Brain microvascular endothelial cell (primary cell): Measurements from ENCODE around the gene MAD1L1.
"Not testable (repeated sequence)": the region's sequence is repeated elsewhere in the genome, so short reads cannot be mapped to it uniquely, and the experiment has no call there.

Experiments used
- DNase-seq: peaks from one replicate; pipeline ENCODE4 v3.0.0-alpha.2; 2020
- H3K27ac ChIP-seq: fragments of 250-450 bp; sonication (Bioruptor Pico); 2 replicates; pipeline ENCODE4 v1.5.1; 2020; ENCODE audit warnings: mild to moderate bottlenecking, moderate library complexity
- H3K27me3 ChIP-seq: fragments of 250-450 bp; sonication (Bioruptor Pico); replicated peaks from 2 replicates; pipeline ENCODE4 v1.5.1; 2020; ENCODE audit warnings: mild to moderate bottlenecking
- H3K36me3 ChIP-seq: fragments of 250-450 bp; sonication (Bioruptor Pico); replicated peaks from 2 replicates; pipeline ENCODE4 v1.5.1; 2020; ENCODE audit warnings: mild to moderate bottlenecking
- H3K4me3 ChIP-seq: 2 replicates; pipeline ENCODE4 v1.5.1; 2011; ENCODE audit warnings: low read depth, mild to moderate bottlenecking, control low read depth, low read length, moderate library complexity
- in situ Hi-C: cut with HindIII; loops from 2 replicates; pipeline ENCODE4 v1.10.0; 2017; ENCODE audit warnings: low sequenced_read_pairs, low pct_ligation_motif_present
- TF ChIP-seq, protein P1 (sequence below): IDR thresholded peaks from 2 replicates; pipeline ENCODE4 v1.5.1; 2011; ENCODE audit warnings: low read depth, mild to moderate bottlenecking, moderate library complexity, low read length, control low read depth, inconsistent platforms; ENCODE audit errors: missing control alignments

Gene MAD1L1

DNA sequence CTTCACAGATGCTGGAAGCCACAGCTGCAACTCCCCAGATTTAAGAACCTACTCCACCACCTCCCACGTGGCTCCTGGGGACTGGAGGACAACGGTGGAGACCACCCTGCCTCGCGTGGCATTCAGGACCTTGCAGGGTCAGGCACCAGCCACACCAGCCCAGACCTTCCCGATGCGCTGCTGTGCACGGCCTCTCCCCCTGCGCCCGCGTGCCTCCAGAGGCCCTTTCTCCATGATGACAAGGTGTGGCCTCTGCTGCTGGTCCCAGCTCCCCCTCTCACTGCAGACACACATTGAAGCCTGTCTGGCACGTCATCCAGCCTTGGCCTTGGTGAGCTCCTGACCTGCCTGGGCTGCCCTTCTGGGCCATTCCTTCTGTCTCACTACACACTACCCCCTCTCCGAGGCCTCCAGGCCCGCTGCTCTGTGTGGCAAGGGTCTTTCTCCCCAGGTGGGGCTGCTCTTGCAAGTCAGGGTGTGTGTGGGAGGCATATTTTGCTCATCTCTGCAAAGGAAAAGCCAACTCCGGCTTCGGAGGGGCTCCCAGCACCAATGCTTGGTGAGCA, 254.8 kb downstream of the MAD1L1 start:
- in situ Hi-C loops, result no loop called here
- Histone ChIP-seq H3K27ac (no peak overlapping the region), H3K36me3 (peaks cover 3% of the 10 kb centered on the region), H3K4me3 (no peak overlapping the region), H3K27me3 (no peaks in the 10 kb centered on the region)
- no peak for DNase-seq
- TF ChIP-seq, protein P1, sequence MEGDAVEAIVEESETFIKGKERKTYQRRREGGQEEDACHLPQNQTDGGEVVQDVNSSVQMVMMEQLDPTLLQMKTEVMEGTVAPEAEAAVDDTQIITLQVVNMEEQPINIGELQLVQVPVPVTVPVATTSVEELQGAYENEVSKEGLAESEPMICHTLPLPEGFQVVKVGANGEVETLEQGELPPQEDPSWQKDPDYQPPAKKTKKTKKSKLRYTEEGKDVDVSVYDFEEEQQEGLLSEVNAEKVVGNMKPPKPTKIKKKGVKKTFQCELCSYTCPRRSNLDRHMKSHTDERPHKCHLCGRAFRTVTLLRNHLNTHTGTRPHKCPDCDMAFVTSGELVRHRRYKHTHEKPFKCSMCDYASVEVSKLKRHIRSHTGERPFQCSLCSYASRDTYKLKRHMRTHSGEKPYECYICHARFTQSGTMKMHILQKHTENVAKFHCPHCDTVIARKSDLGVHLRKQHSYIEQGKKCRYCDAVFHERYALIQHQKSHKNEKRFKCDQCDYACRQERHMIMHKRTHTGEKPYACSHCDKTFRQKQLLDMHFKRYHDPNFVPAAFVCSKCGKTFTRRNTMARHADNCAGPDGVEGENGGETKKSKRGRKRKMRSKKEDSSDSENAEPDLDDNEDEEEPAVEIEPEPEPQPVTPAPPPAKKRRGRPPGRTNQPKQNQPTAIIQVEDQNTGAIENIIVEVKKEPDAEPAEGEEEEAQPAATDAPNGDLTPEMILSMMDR, result no peak

- H3K36me3 ChIP-seq, result peaks cover 3% of the 10 kb centered on the region
- TF ChIP-seq, protein P1, result no peak
- H3K27ac ChIP-seq, result no peak overlapping the region
- H3K4me3 ChIP-seq, result no peak overlapping the region
- no peaks in the 10 kb centered on the region for H3K27me3 ChIP-seq
- in situ Hi-C loops, result no loop called here
- no peak for DNase-seq
Measured at GRCh38 chr7:1977059-1977875, 255.5 kb downstream of the MAD1L1 start.

- in situ Hi-C loops, H3K36me3 ChIP-seq, H3K27ac ChIP-seq, H3K27me3 ChIP-seq, H3K4me3 ChIP-seq, DNase-seq: not testable (repeated sequence)
Measured at GRCh38 chr7:1976521-1976920, 256.2 kb downstream of the MAD1L1 start.

DNA sequence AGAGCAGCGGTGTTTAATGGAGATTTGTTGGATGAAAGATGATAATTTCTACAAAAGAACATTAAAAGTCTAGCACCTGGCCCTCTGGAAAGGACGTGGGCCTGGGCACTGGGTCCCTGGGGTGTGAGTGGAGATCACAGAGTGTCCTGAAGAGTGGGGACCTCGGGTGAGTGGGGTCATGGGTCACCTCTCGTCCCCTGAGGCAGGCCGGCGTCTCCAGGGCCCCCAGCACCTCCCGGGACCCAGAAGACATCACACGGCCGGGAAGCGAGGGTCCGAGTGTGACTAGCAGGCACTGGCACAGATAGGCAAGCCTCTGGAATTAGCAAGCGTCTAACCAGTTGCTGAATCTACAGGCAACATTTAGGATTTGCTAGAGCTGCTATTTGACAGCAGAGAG, 257.2 kb downstream of the MAD1L1 start:
- H3K27ac ChIP-seq, result no peak overlapping the region
- TF ChIP-seq, protein P1, result no peak
- in situ Hi-C loops, result no loop called here
- H3K4me3 ChIP-seq, result no peak overlapping the region
- no peak for DNase-seq
- H3K36me3 ChIP-seq, result peaks cover 3% of the 10 kb centered on the region
- no peaks in the 10 kb centered on the region for H3K27me3 ChIP-seq

DNA sequence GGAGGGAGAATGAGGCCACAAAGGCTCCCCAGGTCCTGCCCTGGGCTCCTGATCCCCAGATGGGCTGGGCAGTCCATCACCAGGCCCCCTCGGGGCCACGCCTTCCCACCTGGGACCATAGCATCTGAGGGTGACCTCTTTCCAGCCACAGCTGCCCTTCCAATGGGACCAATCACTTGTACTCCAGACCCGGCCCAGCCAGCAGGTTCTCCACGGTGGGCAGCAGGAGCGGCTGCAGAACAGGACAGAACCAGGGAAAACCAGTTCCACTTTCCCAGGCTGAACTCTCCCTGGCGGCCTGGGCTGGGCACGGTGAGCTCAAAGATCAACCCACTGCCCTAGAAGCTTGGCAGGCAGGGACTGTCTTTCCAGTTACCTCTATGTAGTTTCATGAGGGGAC, 257.6 kb downstream of the MAD1L1 start:
- no peak overlapping the region for H3K4me3 ChIP-seq
- TF ChIP-seq, protein P1, result no peak
- in situ Hi-C loops, result no loop called here
- no peak overlapping the region for H3K27ac ChIP-seq
- no peak for DNase-seq
- no peaks in the 10 kb centered on the region for H3K27me3 ChIP-seq
- H3K36me3 ChIP-seq, result peaks cover 3% of the 10 kb centered on the region

GRCh38 chr7:1974290-1975101, 258.2 kb downstream of the MAD1L1 start:
- in situ Hi-C loops, result no loop called here
- Histone ChIP-seq H3K36me3 (peaks cover 3% of the 10 kb centered on the region), H3K4me3 (no peak overlapping the region)

More at GRCh38 chr7:1974290-1975101, 258.2 kb downstream of the MAD1L1 start:
- Histone ChIP-seq H3K27ac (no peak overlapping the region), H3K27me3 (no peaks in the 10 kb centered on the region)
- TF ChIP-seq, protein P1, result no peak
- no peak for DNase-seq
